Measurements from ENCODE around the gene RFXANK.
A peak's percentile ranks its signal among the peaks of the same experiment; 100 is the strongest.

The RFXANK gene

DNA sequence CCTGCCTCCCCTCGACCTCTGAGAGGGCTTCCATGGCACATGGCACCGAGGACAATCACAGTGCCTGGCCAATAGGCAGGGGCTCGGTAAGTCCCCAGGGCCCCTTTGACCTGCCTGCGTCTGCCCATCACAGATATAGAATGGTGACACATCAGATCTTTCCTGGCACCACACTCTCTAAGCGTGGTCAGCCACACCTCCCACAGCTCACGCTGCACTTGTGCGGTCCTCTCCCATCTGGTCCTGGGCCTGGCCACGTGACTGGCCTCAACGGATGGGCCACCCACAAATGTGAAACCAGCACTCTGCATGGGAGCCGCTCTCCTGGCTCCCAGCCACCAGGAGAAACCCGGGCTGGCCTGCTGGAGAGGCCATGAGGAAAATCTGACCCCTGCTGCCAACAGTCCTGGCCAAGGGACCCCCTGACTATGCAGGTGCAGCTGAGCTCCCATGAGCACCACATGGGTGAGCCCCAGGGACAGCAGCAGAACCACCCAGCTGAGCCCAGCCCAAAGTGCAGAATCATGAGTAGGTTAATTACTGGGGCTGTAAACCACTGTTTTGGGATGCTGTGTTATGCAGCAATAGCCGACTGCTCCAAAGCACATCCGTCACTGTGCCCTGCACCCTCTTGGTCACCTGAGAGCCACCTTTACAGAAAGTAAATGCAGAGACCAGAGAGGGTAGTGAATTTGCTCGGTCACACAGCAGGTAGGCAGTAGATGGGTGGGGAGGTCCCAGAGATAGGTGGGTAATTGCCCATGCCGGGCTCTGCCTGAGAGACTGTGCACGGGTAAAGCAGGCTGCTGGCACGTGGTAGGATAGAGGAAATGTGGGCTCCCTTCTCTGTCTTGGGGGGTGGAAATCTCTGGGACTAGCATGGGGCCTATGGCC, 12.3 kb upstream of the RFXANK start:
- no peak for TF ChIP-seq GATA1 (IDR thresholded peaks at IDR 0.05; ENCODE audit: low read depth, low read length)
- no peak for TF ChIP-seq POLR2A (IDR thresholded peaks at IDR 0.05; ENCODE audit: low read length)
- no peak for DNase-seq

DNA sequence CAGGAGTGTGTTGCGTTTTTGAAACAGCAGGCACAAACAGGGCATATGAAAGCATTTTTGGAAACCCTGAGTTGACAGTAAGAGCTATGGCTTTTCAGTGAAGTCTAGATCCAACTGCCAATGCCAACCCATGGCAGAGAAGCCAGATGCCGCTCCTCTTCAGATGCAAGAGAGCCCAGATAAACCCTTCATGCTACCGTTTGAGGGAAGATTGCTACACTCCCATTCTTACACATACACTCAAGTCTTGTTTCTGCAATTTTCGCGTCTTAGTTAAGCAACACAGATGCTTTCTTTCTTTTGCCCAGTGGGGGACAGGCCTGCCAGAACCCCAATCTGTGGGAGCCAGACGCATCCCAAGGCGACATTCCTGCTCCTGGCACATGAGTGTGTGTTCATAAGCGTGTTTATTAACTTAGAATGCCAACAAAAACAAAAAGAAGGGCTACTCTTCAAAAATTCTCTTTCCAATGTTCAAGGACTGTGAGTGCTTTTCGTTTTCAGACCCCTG, 10.5 kb upstream of the RFXANK start:
- no peak for DNase-seq
- TF ChIP-seq POLR2A (IDR thresholded peaks at IDR 0.05; ENCODE audit: low read length) (no peak), GATA1 (IDR thresholded peaks at IDR 0.05; ENCODE audit: low read depth, low read length) (no peak)

DNA sequence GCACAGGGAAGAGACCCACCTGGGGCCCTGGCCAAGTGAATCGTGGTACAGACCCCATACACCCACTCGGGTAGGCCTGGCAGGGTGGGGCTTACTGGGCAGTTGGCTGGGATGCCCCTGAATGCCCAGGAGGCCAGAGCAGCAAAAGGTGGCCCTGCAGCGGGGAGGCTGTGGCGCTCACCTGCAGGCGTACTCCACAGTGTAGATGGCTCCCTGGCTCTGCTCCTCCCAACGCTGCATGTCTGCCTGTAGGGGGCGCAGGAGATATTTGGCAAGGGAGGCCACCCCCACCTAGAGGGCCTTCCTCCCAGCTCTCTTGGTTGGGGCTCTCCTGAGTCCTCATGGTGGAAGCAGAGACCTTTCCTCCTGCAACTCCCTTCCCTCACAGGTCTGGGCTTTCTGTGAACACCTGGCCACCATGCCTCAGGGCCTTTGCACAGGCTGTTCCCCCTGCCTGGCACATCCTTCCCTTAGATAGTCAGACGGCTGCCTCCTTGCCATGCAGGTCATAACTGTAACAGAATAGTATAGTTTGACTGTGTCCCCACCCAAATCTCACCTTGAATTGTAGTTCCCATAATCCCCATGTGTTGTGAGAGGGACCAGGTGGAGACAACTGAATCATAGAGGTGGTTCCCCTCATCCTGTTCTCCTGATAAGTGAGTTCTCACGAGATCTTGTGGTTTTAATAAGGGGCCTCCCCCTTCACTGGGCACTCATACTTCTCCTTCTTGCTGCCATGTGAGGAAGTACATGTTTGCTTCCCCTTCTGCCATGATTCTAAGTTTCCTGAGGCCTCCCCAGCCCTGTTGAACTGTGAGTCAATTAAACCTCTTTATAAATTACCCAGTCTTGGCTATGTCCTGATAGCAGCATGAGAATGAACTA, 6.0 kb upstream of the RFXANK start:
- peak; percentile 71 to 78 for DNase-seq
- TF ChIP-seq GATA1 (IDR thresholded peaks at IDR 0.05; ENCODE audit: low read depth, low read length) (no peak), POLR2A (IDR thresholded peaks at IDR 0.05; ENCODE audit: low read length) (no peak)

DNA sequence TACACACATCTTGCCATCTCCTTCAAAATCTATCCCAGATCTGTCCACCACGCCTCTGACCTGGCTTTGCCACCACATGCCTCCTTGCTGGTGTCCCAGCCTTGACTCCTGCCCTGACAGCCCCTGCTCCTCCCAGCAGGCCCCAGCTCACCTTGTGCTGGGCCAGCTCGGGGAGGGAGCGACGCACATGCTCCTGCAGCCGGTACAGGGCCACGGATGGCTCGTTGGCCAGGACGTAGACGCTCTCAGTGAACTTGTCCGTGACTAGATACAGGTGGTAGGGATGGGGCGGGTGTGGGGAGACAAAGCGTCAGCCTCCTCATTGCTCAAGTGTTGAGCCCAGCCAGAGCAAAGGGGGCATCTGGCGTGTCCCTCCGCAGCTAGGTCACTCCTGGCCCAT, 5.3 kb upstream of the RFXANK start:
- DNase-seq: no peak
- TF ChIP-seq GATA1 (IDR thresholded peaks at IDR 0.05; ENCODE audit: low read depth, low read length) (no peak), POLR2A (IDR thresholded peaks at IDR 0.05; ENCODE audit: low read length) (no peak)

DNA sequence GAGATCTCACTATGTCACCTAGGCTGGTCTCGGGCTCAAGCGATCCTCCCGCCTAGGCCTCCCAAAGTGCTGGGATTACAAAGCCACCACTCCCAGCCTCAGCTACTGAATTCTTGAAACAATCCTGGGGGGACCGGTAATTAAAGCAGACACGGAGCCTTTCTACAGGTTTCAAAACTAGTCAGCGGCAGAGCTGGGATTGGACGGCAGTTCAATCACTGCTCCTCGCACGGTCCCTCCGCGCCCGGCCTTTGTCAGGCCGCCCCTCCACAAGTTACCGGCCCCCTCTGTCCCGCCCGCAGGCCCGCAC, 335 bp upstream of the RFXANK start:
- TF ChIP-seq POLR2A (IDR thresholded peaks at IDR 0.05; ENCODE audit: low read length) (no peak), GATA1 (IDR thresholded peaks at IDR 0.05; ENCODE audit: low read depth, low read length) (no peak)
- DNase-seq: no peak

GRCh38 chr19:19192910-19193423, 909 bp downstream of the RFXANK start:
- DNase-seq: peak; percentile 75 to 76

DNA sequence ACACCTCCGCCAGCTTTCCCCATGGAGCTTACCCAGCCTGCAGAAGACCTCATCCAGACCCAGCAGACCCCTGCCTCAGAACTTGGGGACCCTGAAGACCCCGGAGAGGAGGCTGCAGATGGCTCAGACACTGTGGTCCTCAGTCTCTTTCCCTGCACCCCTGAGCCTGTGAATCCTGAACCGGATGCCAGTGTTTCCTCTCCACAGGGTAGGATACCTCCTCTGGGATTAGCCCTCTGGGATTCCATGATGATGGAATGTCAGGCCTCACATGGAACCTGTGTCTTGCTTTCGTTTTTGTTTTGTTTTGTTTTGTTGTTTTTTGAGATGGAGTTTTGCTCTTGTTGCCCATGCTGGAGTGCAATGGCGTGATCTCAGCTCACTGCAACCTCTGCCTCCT, 1.9 kb downstream of the RFXANK start:
- no peak for DNase-seq
- TF ChIP-seq GATA1 (IDR thresholded peaks at IDR 0.05; ENCODE audit: low read depth, low read length) (no peak), POLR2A (IDR thresholded peaks at IDR 0.05; ENCODE audit: low read length) (no peak)

More at GRCh38 chr19:19192910-19193423, 909 bp downstream of the RFXANK start:
- no peak for TF ChIP-seq POLR2A (IDR thresholded peaks at IDR 0.05; ENCODE audit: low read length)
- TF ChIP-seq GATA1 (IDR thresholded peaks at IDR 0.05; ENCODE audit: low read depth, low read length): no peak

- DNase-seq: no peak
- TF ChIP-seq POLR2A (IDR thresholded peaks at IDR 0.05; ENCODE audit: low read length) (no peak), GATA1 (IDR thresholded peaks at IDR 0.05; ENCODE audit: low read depth, low read length) (no peak)
Observed at GRCh38 chr19:19201697-19202630, 9.9 kb downstream of the RFXANK start.

- DNase-seq: no peak
- no peak for TF ChIP-seq GATA1 (IDR thresholded peaks at IDR 0.05; ENCODE audit: low read depth, low read length)
- no peak for TF ChIP-seq POLR2A (IDR thresholded peaks at IDR 0.05; ENCODE audit: low read length)
Observed at GRCh38 chr19:19202707-19203011, 10.6 kb downstream of the RFXANK start.

DNA sequence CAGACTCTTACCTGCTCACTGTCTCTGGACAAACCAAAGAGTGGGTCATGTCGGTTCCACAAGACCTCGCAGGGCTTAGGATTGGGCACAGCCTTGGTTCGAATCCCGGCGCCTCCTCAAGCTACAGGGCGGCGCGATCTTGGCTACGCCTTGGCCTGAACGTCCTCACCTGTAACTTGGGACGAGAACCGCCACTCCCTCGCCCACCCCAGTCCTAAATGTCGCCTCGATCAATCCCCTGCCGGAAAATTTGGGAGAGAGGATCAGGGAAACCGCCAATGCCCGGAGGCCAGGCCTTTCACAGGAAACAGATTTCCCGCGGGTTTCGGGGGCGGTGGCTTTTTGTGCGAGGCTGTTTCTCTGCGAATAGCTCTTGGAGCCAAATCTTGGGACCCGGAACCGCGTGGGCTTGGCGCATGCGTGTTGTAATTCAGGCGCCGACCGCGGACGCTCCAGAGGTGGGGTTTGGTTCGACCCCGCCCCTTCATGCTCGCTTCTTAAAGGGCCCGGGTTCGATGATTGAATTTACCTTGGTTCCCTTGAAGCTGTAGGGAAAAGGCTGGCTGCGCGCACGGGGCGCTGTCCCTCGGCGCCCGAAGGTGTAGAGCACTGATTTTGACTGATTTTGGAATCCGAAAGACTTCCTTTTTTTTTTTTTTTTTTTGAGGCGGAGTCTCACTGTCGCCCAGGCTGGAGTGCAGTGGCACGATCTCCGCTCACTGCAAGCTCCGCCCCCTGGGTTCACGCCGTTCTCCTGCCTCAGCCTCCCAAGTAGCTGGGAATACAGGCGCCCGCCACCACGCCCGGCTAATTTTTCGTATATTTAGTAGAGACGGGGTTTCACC, 11.2 kb downstream of the RFXANK start, which contains the start of gene NR2C2AP:
TSS of gene NR2C2AP (minus strand) at position 403 of the 845 bp plus-strand sequence. CDS start at position 49, 354 bp downstream.
- no peak for TF ChIP-seq GATA1 (IDR thresholded peaks at IDR 0.05; ENCODE audit: low read depth, low read length)
- peak; percentile 38 for TF ChIP-seq POLR2A (IDR thresholded peaks at IDR 0.05; ENCODE audit: low read length)
- DNase-seq: peak; percentile 93 to 94

- TF ChIP-seq GATA1 (IDR thresholded peaks at IDR 0.05; ENCODE audit: low read depth, low read length) (no peak), POLR2A (IDR thresholded peaks at IDR 0.05; ENCODE audit: low read length) (no peak)
- DNase-seq: no peak
Observed at GRCh38 chr19:19204181-19204580, 12.1 kb downstream of the RFXANK start.
